Stimulated activated CD4-positive, alpha-beta T cell treated with anti-CD3 and anti-CD28 coated beads, Interleukin-15, amount 100 ng/mL, for 24 hours (primary cell): ENCODE data around the gene GPR151.
"Not testable (repeated sequence)": the region's sequence is repeated elsewhere in the genome, so short reads cannot be mapped to it uniquely, and the experiment has no call there.

Experiments
- DNase-seq: peaks from one replicate; pipeline ENCODE4 v3.0.0-alpha.2; 2020

GPR151 gene

GRCh38 chr5:146516151-146516475 is at the start of gene GPR151:
Gene GPR151 (minus strand): TSS chr5:146516190. CDS start chr5:146516113, 77 bp downstream.
- no peak for DNase-seq

GRCh38 chr5:146564007-146564762 is 48.2 kb upstream of the GPR151 start:
- no peak for DNase-seq

GRCh38 chr5:146562461-146562860 is 46.5 kb upstream of the GPR151 start:
- no peak for DNase-seq

- no peak for DNase-seq
Measured at GRCh38 chr5:146561711-146562110, 45.7 kb upstream of the GPR151 start.

GRCh38 chr5:146560205-146560812 is 44.3 kb upstream of the GPR151 start:
- no peak for DNase-seq

GRCh38 chr5:146556884-146557283 is 40.9 kb upstream of the GPR151 start:
- not testable (repeated sequence) for DNase-seq

GRCh38 chr5:146553446-146553845 is 37.5 kb upstream of the GPR151 start:
- DNase-seq, result no peak

GRCh38 chr5:146549615-146550014 is 33.6 kb upstream of the GPR151 start:
- DNase-seq, result no peak

GRCh38 chr5:146548781-146549449 is 32.9 kb upstream of the GPR151 start:
- DNase-seq, result no peak

- no peak for DNase-seq
Measured at GRCh38 chr5:146544232-146544631, 28.2 kb upstream of the GPR151 start.

GRCh38 chr5:146541958-146542849 is 26.2 kb upstream of the GPR151 start:
- peak; percentile 77 for DNase-seq

- DNase-seq, result no peak
Measured at GRCh38 chr5:146540414-146540813, 24.4 kb upstream of the GPR151 start.

- no peak for DNase-seq
Measured at GRCh38 chr5:146539973-146540372, 24.0 kb upstream of the GPR151 start.

GRCh38 chr5:146538432-146538831 is 22.4 kb upstream of the GPR151 start:
- no peak for DNase-seq

- DNase-seq, result no peak
Measured at GRCh38 chr5:146533882-146534281, 17.9 kb upstream of the GPR151 start.

- peak; percentile 85 for DNase-seq
Measured at GRCh38 chr5:146533260-146533857, 17.4 kb upstream of the GPR151 start.

- no peak for DNase-seq
Measured at GRCh38 chr5:146529984-146530383, 14.0 kb upstream of the GPR151 start.

GRCh38 chr5:146528236-146528635 is 12.2 kb upstream of the GPR151 start:
- DNase-seq, result no peak

- no peak for DNase-seq
Measured at GRCh38 chr5:146527785-146528184, 11.8 kb upstream of the GPR151 start.

GRCh38 chr5:146523698-146524097 is 7.7 kb upstream of the GPR151 start:
- DNase-seq, result no peak

- no peak for DNase-seq
Measured at GRCh38 chr5:146521403-146522106, 5.6 kb upstream of the GPR151 start.

GRCh38 chr5:146520731-146521130 is 4.7 kb upstream of the GPR151 start:
- no peak for DNase-seq
